Stomach (tissue), 9 donors: ENCODE measurements around the gene ZC3H12C. TPM values are rescaled to one million over a fixed set of nuclear protein-coding genes. Genes with fewer than 3 reads are reported as not detected.
A peak's percentile ranks its signal among the peaks of the same experiment; 100 is the strongest.

Experiments
- DNase-seq, 2 donors: peaks; one replicate each; pipeline versions ENCODE4 v3.0.0 to v3.0.0-alpha.2; 2013 to 2019
- H3K27ac ChIP-seq, 5 donors: fragments of 200-600 bp in 4 of 5; sonication (generic) in 4 of 5; one replicate each; pipeline ENCODE4 v1.5.1; 2013 to 2019; ENCODE audit warnings: mild to moderate bottlenecking in 1 of 5, moderate library complexity in 1 of 5
- H3K27me3 ChIP-seq, 3 donors: fragments of 200-600 bp; sonication (generic); one replicate each; pipeline ENCODE4 v1.5.1; 2017 to 2019; ENCODE audit warnings: mixed run types in 1 of 3
- H3K36me3 ChIP-seq, 4 donors: fragments of 200-600 bp; sonication (generic); 1 replicate in 3 of 4; 2 replicates in 1 of 4; pipeline ENCODE4 v1.5.1; 2016 to 2019
- H3K4me1 ChIP-seq, 4 donors: fragments of 200-600 bp; sonication (generic); one replicate each; pipeline ENCODE4 v1.5.1; 2016 to 2019
- H3K4me3 ChIP-seq, 4 donors: fragments of 200-600 bp; sonication (generic) in 3 of 4; one replicate each; pipeline ENCODE4 v1.5.1; 2016 to 2019; ENCODE audit warnings: mild to moderate bottlenecking in 1 of 4
- H3K9me3 ChIP-seq, 4 donors: fragments of 200-600 bp; sonication (generic); one replicate each; pipeline ENCODE4 v1.5.1; 2016 to 2019
- CTCF ChIP-seq, 7 experiments: fragments of 450-650 bp in 4 of 7; fragments of 200-600 bp in 3 of 7; sonication (generic) in 3 of 7; IDR thresholded peaks; one replicate each; pipeline ENCODE4 v1.5.1; 2016 to 2019; ENCODE audit warnings: antibody characterized with exemption in 7 of 7, control low read depth in 2 of 7, mild to moderate bottlenecking in 1 of 7
- EP300 ChIP-seq: sonication (generic); formaldehyde crosslinking; IDR thresholded peaks from one replicate; pipeline ENCODE4 v1.6.1; 2017; ENCODE audit warnings: antibody characterized with exemption
- POLR2A ChIP-seq, 4 donors: fragments of 450-650 bp; IDR thresholded peaks; one replicate each; pipeline ENCODE4 v1.6.1; 2016; ENCODE audit warnings: antibody characterized with exemption in 4 of 4, control low read depth in 2 of 4, mild to moderate bottlenecking in 1 of 4, moderate library complexity in 1 of 4
- POLR2AphosphoS5 ChIP-seq, 3 donors: sonication (generic); formaldehyde crosslinking; IDR thresholded peaks; one replicate each; pipeline ENCODE4 v1.6.1; 2016; ENCODE audit warnings: antibody characterized with exemption in 3 of 3
- WGBS, 5 donors: extraction: QIAGEN DNeasy Blood & Tissue Kit in 3 of 5; methylation state at CpG; one replicate each; pipeline versions ENCODE4 v1.1.5 to v1.1.7; 2013 to 2018; 5-methylcytosine and 5-hydroxymethylcytosine counted together
- intact Hi-C: fragments of 100-400 bp; cut with DNase I; formaldehyde crosslinking; loops from one replicate; pipeline ENCODE4 v1.15.1; 2023; ENCODE audit warnings: low total_unique reads
- polyA plus RNA-seq, 3 donors: library from polyadenylated mRNA; stranded (reverse); fragments of 200-250 nt; gene quantifications; one replicate each; pipeline ENCODE4 v1.2.3, GENCODE V29; 2013
- total RNA-seq, 5 donors: library from RNA; depleted of rRNA; stranded (reverse); fragments of >200 nt; gene quantifications; one replicate each; pipeline versions ENCODE4 v1.1.0 to v1.2.3, GENCODE V29; 2014 to 2016
- donor health status: healthy with polysubstance abuse.
- donor health status: Bipolar disorder and iron deficiency.
- donor health status: healthy.

Gene ZC3H12C
- total and polyA plus RNA-seq, 8 donors = 1.3 to 23.2 (median 8.3) TPM

- TF ChIP-seq POLR2A (IDR thresholded peaks at IDR 0.05) = no peak
- TF ChIP-seq EP300 = no peak
- no peak for TF ChIP-seq POLR2AphosphoS5 (IDR thresholded peaks at IDR 0.05)
- no peak for TF ChIP-seq CTCF (IDR thresholded peaks at IDR 0.05)
- WGBS, 5 donors = 69 to 87% (median 76%) methylated on average over 2 of the region's 2 CpGs
- Histone ChIP-seq H3K27ac (peak overlapping the region in 1 of 5 donors; percentile 7), H3K9me3 (no peaks in the 10 kb centered on the region), H3K4me1 (no peaks in the 10 kb centered on the region), H3K36me3 (no peaks in the 10 kb centered on the region), H3K27me3 (no peaks in the 10 kb centered on the region), H3K4me3 (no peak overlapping the region)
- intact Hi-C loops = no loop called here
- no peak for DNase-seq
These were observed 7.8 kb upstream of the ZC3H12C start for GRCh38 chr11:110085255-110085838.

- intact Hi-C loops = no loop called here
- WGBS, 5 donors = 29 to 57% (median 46%) methylated on average over 3 of the region's 3 CpGs
- DNase-seq = peak in 1 of 2 donors; percentile 33
- no peaks in the 10 kb centered on the region for H3K9me3 ChIP-seq
- H3K27ac ChIP-seq = no peak overlapping the region
- TF ChIP-seq POLR2A (IDR thresholded peaks at IDR 0.05) = no peak
- no peak for TF ChIP-seq CTCF (IDR thresholded peaks at IDR 0.05)
- TF ChIP-seq POLR2AphosphoS5 (IDR thresholded peaks at IDR 0.05) = no peak
- TF ChIP-seq EP300 = no peak
- no peaks in the 10 kb centered on the region for H3K27me3 ChIP-seq
- peaks cover 0 to 4% (median 3%) of the 10 kb centered on the region in 4 donors for H3K4me1 ChIP-seq
- H3K36me3 ChIP-seq = no peaks in the 10 kb centered on the region
- H3K4me3 ChIP-seq = no peak overlapping the region
These were observed 6.3 kb upstream of the ZC3H12C start for GRCh38 chr11:110086892-110087309.

- DNase-seq = no peak
- intact Hi-C loops = no loop called here
- H3K4me1 ChIP-seq = peaks cover 0 to 11% (median 9%) of the 10 kb centered on the region in 4 donors
- H3K27ac ChIP-seq = no peak overlapping the region
- TF ChIP-seq POLR2AphosphoS5 (IDR thresholded peaks at IDR 0.05) (no peak), POLR2A (IDR thresholded peaks at IDR 0.05) (no peak), CTCF (IDR thresholded peaks at IDR 0.05) (no peak), EP300 (no peak)
- no peaks in the 10 kb centered on the region for H3K36me3 ChIP-seq
- no peaks in the 10 kb centered on the region for H3K9me3 ChIP-seq
- no peak overlapping the region for H3K4me3 ChIP-seq
- H3K27me3 ChIP-seq = no peaks in the 10 kb centered on the region
- 83 to 92% (median 89%) methylated on average over 5 of the region's 5 CpGs for WGBS, 5 donors
These were observed 5.2 kb upstream of the ZC3H12C start for GRCh38 chr11:110087812-110088534.

- no peaks in the 10 kb centered on the region for H3K27me3 ChIP-seq
- H3K4me1 ChIP-seq = peaks cover 0 to 14% (median 9%) of the 10 kb centered on the region in 4 donors
- TF ChIP-seq CTCF (IDR thresholded peaks at IDR 0.05) (no peak), POLR2AphosphoS5 (IDR thresholded peaks at IDR 0.05) (no peak), EP300 (no peak), POLR2A (IDR thresholded peaks at IDR 0.05) (no peak)
- intact Hi-C loops = no loop called here
- DNase-seq = no peak
- H3K4me3 ChIP-seq = no peak overlapping the region
- 89 to 97% (median 90%) methylated on average over 5 of the region's 5 CpGs for WGBS, 5 donors
- H3K27ac ChIP-seq = no peak overlapping the region
- H3K9me3 ChIP-seq = no peaks in the 10 kb centered on the region
- H3K36me3 ChIP-seq = no peaks in the 10 kb centered on the region
These were observed 4.5 kb upstream of the ZC3H12C start for GRCh38 chr11:110088535-110089344.
